Karpas-422 (cell line): ENCODE results near the gene RUFY3. TPM values are rescaled to one million over a fixed set of nuclear protein-coding genes. Genes with fewer than 3 reads are reported as not detected.
"Not testable (repeated sequence)": the region's sequence is repeated elsewhere in the genome, so short reads cannot be mapped to it uniquely, and the experiment has no call there.

ENCODE experiments used
- DNase-seq: peaks from one replicate; pipeline ENCODE4 v3.0.0-alpha.2; 2015
- H2AFZ ChIP-seq: fragments of 200-600 bp; sonication (generic); 2 replicates; pipeline ENCODE4 v1.6.1; 2014; ENCODE audit warnings: antibody characterized with exemption, low read length, mixed read lengths
- H3K27ac ChIP-seq: fragments of 200-600 bp; sonication (generic); 2 replicates; pipeline ENCODE4 v1.5.1; 2014; ENCODE audit warnings: mild to moderate bottlenecking, low read length, moderate library complexity
- H3K27me3 ChIP-seq: fragments of 200-600 bp; sonication (generic); 2 replicates; pipeline ENCODE4 v1.6.1; 2014; ENCODE audit warnings: low read length, mixed read lengths
- H3K36me3 ChIP-seq: fragments of 200-600 bp; sonication (generic); 2 replicates; pipeline ENCODE4 v1.6.1; 2014; ENCODE audit warnings: low read length, mixed read lengths; ENCODE audit not compliant: insufficient read depth
- H3K4me1 ChIP-seq: fragments of 200-600 bp; sonication (generic); 2 replicates; pipeline ENCODE4 v1.6.1; 2014; ENCODE audit warnings: mild to moderate bottlenecking, low read length, mixed read lengths
- H3K4me2 ChIP-seq: fragments of 200-600 bp; sonication (generic); 2 replicates; pipeline ENCODE4 v1.6.1; 2014; ENCODE audit warnings: low read length, low read depth, mild to moderate bottlenecking; ENCODE audit not compliant: poor library complexity, severe bottlenecking
- H3K4me3 ChIP-seq: fragments of 200-600 bp; sonication (generic); 2 replicates; pipeline ENCODE4 v1.5.1; 2014; ENCODE audit warnings: mild to moderate bottlenecking, antibody characterized with exemption, low read length, mixed read lengths
- H3K79me2 ChIP-seq: fragments of 200-600 bp; sonication (generic); 2 replicates; pipeline ENCODE4 v1.6.1; 2014; ENCODE audit warnings: mild to moderate bottlenecking, low read length, mixed read lengths
- H3K9ac ChIP-seq: fragments of 200-600 bp; sonication (generic); 2 replicates; pipeline ENCODE4 v1.6.0; 2014; ENCODE audit warnings: low read length
- H3K9me2 ChIP-seq: fragments of 200-600 bp; sonication (generic), shearing (Covaris generic); replicated peaks from 2 replicates; pipeline ENCODE4 v1.6.0; 2014; ENCODE audit warnings: mild to moderate bottlenecking, low read length, moderate library complexity; ENCODE audit not compliant: insufficient read depth
- H3K9me3 ChIP-seq: fragments of 300-700, 200-600 bp; sonication (generic); 2 replicates; pipeline ENCODE4 v1.6.1; 2014; ENCODE audit warnings: low read length, mixed read lengths
- H4K20me1 ChIP-seq: fragments of 200-600 bp; sonication (generic); 2 replicates; pipeline ENCODE4 v1.6.1; 2014; ENCODE audit warnings: mild to moderate bottlenecking, antibody characterized with exemption, low read length, low read depth; ENCODE audit not compliant: insufficient read depth
- total RNA-seq: library from RNA; depleted of rRNA; stranded (reverse); fragments of >200 nt; shearing (Covaris generic); gene quantifications from 2 replicates; pipeline ENCODE4 v1.2.3, GENCODE V29; 2014; ENCODE audit warnings: low replicate concordance

The RUFY3 gene
- total RNA-seq, 1 experiment from 2014 or later = 26.9 TPM

- no peak overlapping the region for H3K4me2 ChIP-seq
- H3K9ac ChIP-seq = no peak overlapping the region
- H3K4me1 ChIP-seq = peaks cover 26% of the 10 kb centered on the region
- H3K79me2 ChIP-seq = peaks cover 6% of the 10 kb centered on the region
- no peak overlapping the region for H2AFZ ChIP-seq
- H3K4me3 ChIP-seq = no peak overlapping the region
- no peak for DNase-seq
- no peaks in the 10 kb centered on the region for H4K20me1 ChIP-seq
- H3K27me3 ChIP-seq = no peaks in the 10 kb centered on the region
- no peaks in the 10 kb centered on the region for H3K36me3 ChIP-seq
- no peaks in the 10 kb centered on the region for H3K9me2 ChIP-seq
- H3K9me3 ChIP-seq = no peaks in the 10 kb centered on the region
- H3K27ac ChIP-seq = no peak overlapping the region
Measured at GRCh38 chr4:70718811-70719604, 2.8 kb upstream of the RUFY3 start.

DNA sequence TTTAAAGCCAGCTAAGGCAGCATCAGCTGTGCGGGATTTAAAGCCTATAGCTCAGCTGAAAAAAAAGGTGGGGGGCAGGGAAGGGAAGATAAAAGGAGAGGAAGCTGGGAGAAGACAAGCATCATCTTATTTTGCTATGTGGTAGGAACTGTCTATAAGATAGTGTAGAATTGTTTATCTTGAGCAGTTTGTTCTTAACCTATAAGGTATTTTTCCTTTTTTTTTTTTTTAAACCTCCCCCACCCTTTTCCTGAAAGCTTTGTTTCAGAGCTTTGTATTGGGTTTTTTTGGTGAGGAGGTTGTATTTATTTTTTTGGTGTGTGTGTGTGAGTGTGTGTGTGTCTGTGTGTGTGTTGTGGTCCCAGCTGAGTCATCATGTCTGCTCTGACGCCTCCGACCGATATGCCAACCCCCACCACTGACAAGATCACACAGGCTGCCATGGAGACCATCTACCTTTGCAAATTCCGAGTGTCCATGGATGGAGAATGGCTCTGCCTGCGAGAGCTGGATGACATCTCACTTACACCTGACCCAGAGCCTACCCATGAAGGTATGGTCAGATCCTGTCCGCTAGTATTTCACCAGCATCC is 531 bp downstream of the RUFY3 start:
- Histone ChIP-seq H3K9me2 (no peaks in the 10 kb centered on the region), H3K4me1 (peaks cover 2% of the 10 kb centered on the region; the same call in 1 of the 2 replicates), H3K4me3 (no peak overlapping the region), H2AFZ (no peak overlapping the region), H3K27me3 (no peaks in the 10 kb centered on the region), H3K9ac (no peak overlapping the region), H3K4me2 (no peak overlapping the region), H4K20me1 (no peaks in the 10 kb centered on the region), H3K36me3 (no peaks in the 10 kb centered on the region), H3K79me2 (no peaks in the 10 kb centered on the region), H3K9me3 (no peaks in the 10 kb centered on the region), H3K27ac (no peak overlapping the region)
- DNase-seq = no peak

- peaks cover 3% of the 10 kb centered on the region; the same call in 1 of the 2 replicates for H3K79me2 ChIP-seq
- H3K9me3 ChIP-seq = no peaks in the 10 kb centered on the region
- no peaks in the 10 kb centered on the region for H3K9me2 ChIP-seq
- H3K27me3 ChIP-seq = no peaks in the 10 kb centered on the region
- H3K36me3 ChIP-seq = no peaks in the 10 kb centered on the region
- no peaks in the 10 kb centered on the region for H4K20me1 ChIP-seq
- no peak overlapping the region for H3K9ac ChIP-seq
- no peak for DNase-seq
- H3K27ac ChIP-seq = no peak overlapping the region
- no peak overlapping the region for H3K4me3 ChIP-seq
- H2AFZ ChIP-seq = no peak overlapping the region
- H3K4me2 ChIP-seq = no peak overlapping the region
- H3K4me1 ChIP-seq = peaks cover 18% of the 10 kb centered on the region
Measured at GRCh38 chr4:70724463-70724862, 2.7 kb downstream of the RUFY3 start.

GRCh38 chr4:70725633-70726032 is 3.9 kb downstream of the RUFY3 start:
- Histone ChIP-seq H3K4me3 (no peak overlapping the region), H2AFZ (no peak overlapping the region), H3K9me2 (no peaks in the 10 kb centered on the region), H3K4me2 (no peak overlapping the region), H3K79me2 (peaks cover 8% of the 10 kb centered on the region; the same call in 1 of the 2 replicates), H4K20me1 (no peaks in the 10 kb centered on the region), H3K36me3 (no peaks in the 10 kb centered on the region), H3K27me3 (no peaks in the 10 kb centered on the region), H3K27ac (no peak overlapping the region), H3K9ac (no peak overlapping the region), H3K4me1 (peaks cover 20% of the 10 kb centered on the region), H3K9me3 (no peaks in the 10 kb centered on the region)
- DNase-seq = no peak

DNA sequence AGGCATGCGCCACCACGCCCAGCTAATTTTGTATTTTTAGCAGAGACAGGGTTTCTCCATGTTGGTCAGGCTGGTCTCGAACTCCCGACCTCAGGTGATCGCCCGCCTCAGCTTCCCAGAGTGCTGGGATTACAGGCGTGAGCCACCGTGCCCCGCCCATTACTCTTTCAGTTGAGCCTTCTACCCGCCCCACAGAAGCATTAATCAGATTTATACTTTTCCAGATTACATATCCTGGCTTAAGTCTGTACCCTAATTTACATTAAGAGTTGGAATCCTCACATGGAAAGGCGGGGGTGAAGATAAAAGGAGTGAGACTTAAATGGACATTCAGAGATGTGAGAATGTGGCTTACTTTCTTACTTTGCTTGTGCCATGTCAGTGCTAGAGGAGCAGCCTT is 4.8 kb downstream of the RUFY3 start:
- H4K20me1 ChIP-seq, H3K27me3 ChIP-seq, H3K9ac ChIP-seq, H2AFZ ChIP-seq, H3K9me2 ChIP-seq, H3K4me3 ChIP-seq, H3K27ac ChIP-seq, H3K4me2 ChIP-seq, H3K9me3 ChIP-seq, DNase-seq, H3K36me3 ChIP-seq: not testable (repeated sequence)
- Histone ChIP-seq H3K4me1 (peaks cover 29% of the 10 kb centered on the region), H3K79me2 (peaks cover 13% of the 10 kb centered on the region)

- Histone ChIP-seq H3K9me2 (no peaks in the 10 kb centered on the region), H3K36me3 (no peaks in the 10 kb centered on the region), H2AFZ (peak overlapping the region; percentile 52; the same call in 1 of the 2 replicates), H3K9me3 (no peaks in the 10 kb centered on the region), H4K20me1 (no peaks in the 10 kb centered on the region), H3K27ac (peak overlapping the region; percentile 41; the same call in 1 of the 2 replicates), H3K79me2 (peaks cover 19% of the 10 kb centered on the region), H3K4me2 (peak overlapping the region; percentile 52), H3K9ac (no peak overlapping the region), H3K27me3 (no peaks in the 10 kb centered on the region), H3K4me3 (peak overlapping the region; percentile 30; the same call in 1 of the 2 replicates), H3K4me1 (peaks cover 35% of the 10 kb centered on the region)
- DNase-seq = no peak
Measured at GRCh38 chr4:70728091-70728490, 6.3 kb downstream of the RUFY3 start.

DNA sequence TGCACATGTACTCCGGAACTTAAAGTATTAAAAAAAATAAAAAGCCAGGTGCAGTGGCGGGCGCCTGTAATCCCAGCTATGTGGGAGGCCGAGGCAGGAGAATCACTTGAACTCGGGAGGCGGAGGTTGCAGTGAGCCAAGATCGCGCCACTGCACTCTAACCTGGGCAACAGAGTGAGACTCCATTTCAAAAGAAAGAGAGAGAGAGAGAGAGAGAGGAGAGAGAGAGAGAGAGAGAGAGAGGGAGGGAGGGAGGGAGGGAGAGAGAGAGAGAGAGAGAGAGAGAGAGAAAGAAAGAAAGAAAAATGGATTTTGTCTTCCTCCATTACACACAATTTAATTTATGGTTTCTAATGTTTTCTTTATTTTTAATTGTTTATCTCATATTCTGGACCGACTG is 11.1 kb downstream of the RUFY3 start:
- H3K27me3 ChIP-seq, H3K4me3 ChIP-seq, H2AFZ ChIP-seq, H3K9ac ChIP-seq, H3K9me3 ChIP-seq, H3K36me3 ChIP-seq, H4K20me1 ChIP-seq, DNase-seq, H3K9me2 ChIP-seq: not testable (repeated sequence)
- Histone ChIP-seq H3K4me1 (peaks cover 74% of the 10 kb centered on the region), H3K27ac (peak overlapping the region; percentile 95), H3K4me2 (peak overlapping the region; percentile 91), H3K79me2 (peaks cover 23% of the 10 kb centered on the region)

- Histone ChIP-seq H3K27ac (peak overlapping the region; percentile 95), H3K4me1 (peaks cover 63% of the 10 kb centered on the region), H4K20me1 (no peaks in the 10 kb centered on the region), H3K9me3 (no peaks in the 10 kb centered on the region), H3K27me3 (no peaks in the 10 kb centered on the region), H3K4me2 (peak overlapping the region; percentile 91), H2AFZ (peak overlapping the region; percentile 57), H3K9ac (peak overlapping the region; percentile 70), H3K9me2 (no peaks in the 10 kb centered on the region), H3K36me3 (no peaks in the 10 kb centered on the region), H3K79me2 (peaks cover 19% of the 10 kb centered on the region), H3K4me3 (peak overlapping the region; percentile 67)
- peak; percentile 89 for DNase-seq
Measured at GRCh38 chr4:70734168-70734954, 12.6 kb downstream of the RUFY3 start.
